Activated T-cell treated with anti-CD3 and anti-CD28 coated beads, Interleukin-2, amount 50 U/mL, for 24 hours (primary cell): ENCODE measurements around the gene TIMM13.
"Not testable (repeated sequence)": the region's sequence is repeated elsewhere in the genome, so short reads cannot be mapped to it uniquely, and the experiment has no call there.

Source experiments
- DNase-seq: peaks from one replicate; pipeline ENCODE4 v3.0.0-alpha.2; 2020
- H3K27ac Mint-ChIP-seq: 2 replicates; pipeline ENCODE4 v1.8.0; 2020; ENCODE audit warnings: mild to moderate bottlenecking, mixed read lengths
- H3K27me3 Mint-ChIP-seq: 2 replicates; pipeline ENCODE4 v1.8.0; 2020; ENCODE audit warnings: mixed read lengths
- H3K36me3 Mint-ChIP-seq: 2 replicates; pipeline ENCODE4 v1.8.0; 2020; ENCODE audit warnings: low read depth, mixed read lengths
- H3K4me1 Mint-ChIP-seq: 2 replicates; pipeline ENCODE4 v1.8.0; 2020; ENCODE audit warnings: low read depth, mixed read lengths
- H3K4me3 Mint-ChIP-seq: 2 replicates; pipeline ENCODE4 v1.8.0; 2020; ENCODE audit warnings: mild to moderate bottlenecking, moderate library complexity, mixed read lengths
- H3K9me3 Mint-ChIP-seq: 2 replicates; pipeline ENCODE4 v1.8.0; 2020; ENCODE audit warnings: mixed read lengths

TIMM13 gene

GRCh38 chr19:2395293-2395829 is 32.0 kb downstream of the TIMM13 start:
- not testable (repeated sequence) for H3K4me1 Mint-ChIP-seq, DNase-seq, H3K27me3 Mint-ChIP-seq, H3K36me3 Mint-ChIP-seq, H3K9me3 Mint-ChIP-seq, H3K27ac Mint-ChIP-seq, H3K4me3 Mint-ChIP-seq

- no peaks in the 10 kb centered on the region for H3K9me3 Mint-ChIP-seq
- peaks cover 6% of the 10 kb centered on the region for H3K27me3 Mint-ChIP-seq
- no peaks in the 10 kb centered on the region for H3K36me3 Mint-ChIP-seq
- no peak overlapping the region for H3K27ac Mint-ChIP-seq
- peak overlapping the region; percentile 27 for H3K4me3 Mint-ChIP-seq
- DNase-seq = no peak
- peaks cover 6% of the 10 kb centered on the region for H3K4me1 Mint-ChIP-seq
Measured at GRCh38 chr19:2394442-2395292, 32.7 kb downstream of the TIMM13 start.

GRCh38 chr19:2394054-2394441 is 33.3 kb downstream of the TIMM13 start:
- no peaks in the 10 kb centered on the region for H3K9me3 Mint-ChIP-seq
- DNase-seq = no peak
- H3K36me3 Mint-ChIP-seq = no peaks in the 10 kb centered on the region
- peaks cover 6% of the 10 kb centered on the region for H3K4me1 Mint-ChIP-seq
- no peak overlapping the region for H3K27ac Mint-ChIP-seq
- H3K4me3 Mint-ChIP-seq = peak overlapping the region; percentile 27
- H3K27me3 Mint-ChIP-seq = peaks cover 6% of the 10 kb centered on the region

- not testable (repeated sequence) for H3K27ac Mint-ChIP-seq, H3K9me3 Mint-ChIP-seq, DNase-seq, H3K27me3 Mint-ChIP-seq, H3K4me1 Mint-ChIP-seq, H3K4me3 Mint-ChIP-seq, H3K36me3 Mint-ChIP-seq
Measured at GRCh38 chr19:2392899-2393298, 34.5 kb downstream of the TIMM13 start.

GRCh38 chr19:2392366-2392765 is 35.0 kb downstream of the TIMM13 start:
- Mint-ChIP-seq H3K36me3 (no peaks in the 10 kb centered on the region), H3K4me3 (no peak overlapping the region), H3K9me3 (no peaks in the 10 kb centered on the region), H3K27ac (no peak overlapping the region), H3K27me3 (peaks cover 6% of the 10 kb centered on the region), H3K4me1 (peaks cover 6% of the 10 kb centered on the region)
- no peak for DNase-seq

- no peak for DNase-seq
- Mint-ChIP-seq H3K27ac (no peak overlapping the region), H3K9me3 (no peaks in the 10 kb centered on the region), H3K4me1 (peaks cover 6% of the 10 kb centered on the region), H3K36me3 (no peaks in the 10 kb centered on the region), H3K4me3 (no peak overlapping the region), H3K27me3 (peaks cover 6% of the 10 kb centered on the region)
Measured at GRCh38 chr19:2391118-2391725, 36.2 kb downstream of the TIMM13 start.

GRCh38 chr19:2389594-2389993 is 37.8 kb downstream of the TIMM13 start:
- Mint-ChIP-seq H3K9me3 (no peaks in the 10 kb centered on the region), H3K27me3 (peaks cover 6% of the 10 kb centered on the region), H3K4me3 (no peak overlapping the region), H3K4me1 (peaks cover 6% of the 10 kb centered on the region), H3K36me3 (no peaks in the 10 kb centered on the region), H3K27ac (no peak overlapping the region)
- DNase-seq = no peak

GRCh38 chr19:2387367-2388288 is 39.8 kb downstream of the TIMM13 start:
- DNase-seq = no peak
- H3K27ac Mint-ChIP-seq = no peak overlapping the region
- H3K36me3 Mint-ChIP-seq = no peaks in the 10 kb centered on the region
- H3K4me3 Mint-ChIP-seq = no peak overlapping the region
- peaks cover 2% of the 10 kb centered on the region for H3K4me1 Mint-ChIP-seq
- peaks cover 8% of the 10 kb centered on the region for H3K27me3 Mint-ChIP-seq
- H3K9me3 Mint-ChIP-seq = no peaks in the 10 kb centered on the region

- Mint-ChIP-seq H3K4me3 (no peak overlapping the region), H3K27me3 (peaks cover 12% of the 10 kb centered on the region), H3K9me3 (peaks cover 5% of the 10 kb centered on the region), H3K4me1 (no peaks in the 10 kb centered on the region), H3K36me3 (no peaks in the 10 kb centered on the region), H3K27ac (no peak overlapping the region)
- DNase-seq = no peak
Measured at GRCh38 chr19:2385053-2385721, 42.2 kb downstream of the TIMM13 start.

GRCh38 chr19:2382530-2383222 is 44.7 kb downstream of the TIMM13 start:
- no peak for DNase-seq

GRCh38 chr19:2381148-2381820 is 46.1 kb downstream of the TIMM13 start:
- Mint-ChIP-seq H3K36me3 (no peaks in the 10 kb centered on the region), H3K9me3 (peaks cover 9% of the 10 kb centered on the region), H3K27me3 (peaks cover 12% of the 10 kb centered on the region), H3K4me1 (no peaks in the 10 kb centered on the region), H3K4me3 (no peak overlapping the region), H3K27ac (no peak overlapping the region)
- DNase-seq = no peak

More at GRCh38 chr19:2382530-2383222, 44.7 kb downstream of the TIMM13 start:
- Mint-ChIP-seq H3K4me3 (no peak overlapping the region), H3K9me3 (peaks cover 9% of the 10 kb centered on the region), H3K27ac (no peak overlapping the region), H3K4me1 (no peaks in the 10 kb centered on the region), H3K36me3 (no peaks in the 10 kb centered on the region), H3K27me3 (peaks cover 12% of the 10 kb centered on the region)

GRCh38 chr19:2380567-2380966 is 46.8 kb downstream of the TIMM13 start:
- Mint-ChIP-seq H3K4me3 (no peak overlapping the region), H3K4me1 (no peaks in the 10 kb centered on the region), H3K27me3 (peaks cover 12% of the 10 kb centered on the region), H3K9me3 (peaks cover 9% of the 10 kb centered on the region), H3K36me3 (no peaks in the 10 kb centered on the region), H3K27ac (no peak overlapping the region)
- DNase-seq = no peak
